ENCODE results near the gene ZFP57.

ZFP57 gene

GRCh38 chr6:29656157-29656556, 24.8 kb downstream of the ZFP57 start:
- no peak for DNase-seq (ENCODE audit: low read depth in 1 of 2, low spot score in 1 of 2)

- DNase-seq (ENCODE audit: low read depth in 1 of 2, low spot score in 1 of 2) = no peak
Measured at GRCh38 chr6:29655658-29656057, 25.3 kb downstream of the ZFP57 start.

- DNase-seq (ENCODE audit: low read depth in 1 of 2, low spot score in 1 of 2) = no peak
Measured at GRCh38 chr6:29653452-29654038, 27.4 kb downstream of the ZFP57 start.

GRCh38 chr6:29652198-29652584, 28.8 kb downstream of the ZFP57 start:
- no peak for DNase-seq (ENCODE audit: low read depth in 1 of 2, low spot score in 1 of 2)

GRCh38 chr6:29651413-29652197, 29.3 kb downstream of the ZFP57 start:
- no peak for DNase-seq (ENCODE audit: low read depth in 1 of 2, low spot score in 1 of 2)

GRCh38 chr6:29649701-29650673, 31.0 kb downstream of the ZFP57 start:
- DNase-seq (ENCODE audit: low read depth in 1 of 2, low spot score in 1 of 2) = peak; percentile 90 to 91

- DNase-seq (ENCODE audit: low read depth in 1 of 2, low spot score in 1 of 2) = no peak
Measured at GRCh38 chr6:29647927-29648642, 32.9 kb downstream of the ZFP57 start.

- DNase-seq (ENCODE audit: low read depth in 1 of 2, low spot score in 1 of 2) = no peak
Measured at GRCh38 chr6:29641430-29642148, 39.4 kb downstream of the ZFP57 start.

GRCh38 chr6:29637247-29637646, 43.7 kb downstream of the ZFP57 start:
- DNase-seq (ENCODE audit: low read depth in 1 of 2, low spot score in 1 of 2) = no peak

GRCh38 chr6:29633534-29633905, 47.4 kb downstream of the ZFP57 start:
- no peak for DNase-seq (ENCODE audit: low read depth in 1 of 2, low spot score in 1 of 2)

GRCh38 chr6:29632789-29633533, 48.0 kb downstream of the ZFP57 start, which contains the start of gene GABBR1:
Gene GABBR1, minus strand, starts transcription at chr6:29633183. Its CDS starts 798 bp downstream, at chr6:29632385.
- DNase-seq (ENCODE audit: low read depth in 1 of 2, low spot score in 1 of 2) = peak; percentile 42 to 59

GRCh38 chr6:29631860-29632731, 48.9 kb downstream of the ZFP57 start:
- DNase-seq (ENCODE audit: low read depth in 1 of 2, low spot score in 1 of 2) = peak; percentile 23 to 29

GRCh38 chr6:29631209-29631810, 49.6 kb downstream of the ZFP57 start:
- no peak for DNase-seq (ENCODE audit: low read depth in 1 of 2, low spot score in 1 of 2)

- DNase-seq (ENCODE audit: low read depth in 1 of 2, low spot score in 1 of 2) = no peak
Measured at GRCh38 chr6:29630315-29630714, 50.6 kb downstream of the ZFP57 start.

- DNase-seq (ENCODE audit: low read depth in 1 of 2, low spot score in 1 of 2) = no peak
Measured at GRCh38 chr6:29629571-29629970, 51.4 kb downstream of the ZFP57 start.

GRCh38 chr6:29628419-29629281, 52.3 kb downstream of the ZFP57 start:
- peak in 1 of 2 donors; percentile 47 for DNase-seq (ENCODE audit: low read depth in 1 of 2, low spot score in 1 of 2)

- peak in 1 of 2 donors; percentile 37 for DNase-seq (ENCODE audit: low read depth in 1 of 2, low spot score in 1 of 2)
Measured at GRCh38 chr6:29627755-29628418, 53.1 kb downstream of the ZFP57 start.
